Stimulated activated CD4-positive, alpha-beta T cell treated with anti-CD3 and anti-CD28 coated beads, Interleukin-1b, Interleukin-23, amount 100 ng/mL, for 4 hours (primary cell): Measurements from ENCODE around the gene MRM1.

Experiments used
- DNase-seq, 2 donors: peaks; one replicate each; pipeline ENCODE4 v3.0.0-alpha.2; 2020; ENCODE audit warnings: low read depth in 2 of 2

MRM1 gene

GRCh38 chr17:36631022-36631421 is 29.6 kb downstream of the MRM1 start:
- no peak for DNase-seq

- DNase-seq = no peak
These were observed 31.8 kb downstream of the MRM1 start for GRCh38 chr17:36632916-36633771.

- no peak for DNase-seq
These were observed 39.0 kb downstream of the MRM1 start for GRCh38 chr17:36640346-36640745.

GRCh38 chr17:36640836-36641235 is 39.5 kb downstream of the MRM1 start:
- no peak for DNase-seq

GRCh38 chr17:36641331-36641876 is 40.0 kb downstream of the MRM1 start:
- DNase-seq = no peak

- no peak for DNase-seq
These were observed 40.8 kb downstream of the MRM1 start for GRCh38 chr17:36641877-36642845.

GRCh38 chr17:36643086-36643685 is 41.8 kb downstream of the MRM1 start:
- no peak for DNase-seq

- no peak for DNase-seq
These were observed 44.0 kb downstream of the MRM1 start for GRCh38 chr17:36645422-36645821.

- DNase-seq = no peak
These were observed 46.3 kb downstream of the MRM1 start for GRCh38 chr17:36647636-36648035.

- DNase-seq = no peak
These were observed 48.9 kb downstream of the MRM1 start for GRCh38 chr17:36650096-36650775.

GRCh38 chr17:36653374-36653773 is 52.0 kb downstream of the MRM1 start:
- no peak for DNase-seq

- no peak for DNase-seq
These were observed 52.5 kb downstream of the MRM1 start for GRCh38 chr17:36653856-36654255.

GRCh38 chr17:36655726-36656125 is 54.3 kb downstream of the MRM1 start:
- DNase-seq = no peak

GRCh38 chr17:36657390-36657762 is 56.0 kb downstream of the MRM1 start:
- DNase-seq = no peak

GRCh38 chr17:36657763-36658490 is 56.5 kb downstream of the MRM1 start:
- no peak for DNase-seq
